Measurements from ENCODE around the gene NEK8. TPM values are rescaled to one million over a fixed set of nuclear protein-coding genes. Genes with fewer than 3 reads are reported as not detected.
A peak's percentile ranks its signal among the peaks of the same experiment; 100 is the strongest.

The NEK8 gene
- total and polyA plus RNA-seq, 9 of the 15 experiments (the other 6 are each of a cell fraction or from before 2014, with no cell fraction given) = 0.98 to 16.6 (median 4.6) TPM

DNA sequence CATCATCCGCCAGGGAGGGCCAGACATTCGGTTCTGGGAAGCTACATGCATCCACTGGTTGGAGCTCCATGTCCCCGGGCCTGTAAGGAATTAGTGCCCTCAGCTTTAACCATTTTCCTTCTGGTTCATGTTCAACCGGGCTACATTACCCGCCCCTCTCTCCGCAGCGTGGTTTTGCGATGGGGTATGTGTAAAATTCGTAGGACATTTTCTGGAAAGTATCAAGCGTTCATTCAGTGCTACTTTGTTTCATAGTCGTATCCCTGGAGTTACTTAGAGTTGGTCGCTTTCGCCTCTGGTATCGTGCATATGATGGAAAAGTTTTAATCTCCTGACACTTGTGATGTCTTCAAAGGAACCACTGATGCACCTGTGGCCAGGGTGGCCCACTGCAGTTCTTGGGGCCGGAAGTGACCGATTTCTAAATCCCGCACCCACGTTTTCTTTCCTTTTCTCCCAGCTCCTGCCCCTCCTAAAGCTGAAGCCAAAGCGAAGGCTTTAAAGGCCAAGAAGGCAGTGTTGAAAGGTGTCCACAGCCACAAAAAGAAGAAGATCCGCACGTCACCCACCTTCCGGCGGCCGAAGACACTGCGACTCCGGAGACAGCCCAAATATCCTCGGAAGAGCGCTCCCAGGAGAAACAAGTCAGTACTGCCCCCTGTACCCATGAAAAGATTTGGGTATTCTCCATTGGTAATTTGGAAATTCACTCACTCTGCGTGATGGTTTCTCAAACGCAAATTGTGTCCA lies 8.2 kb upstream of the NEK8 start:
- in situ Hi-C loops (cut with MboI) (no loop called here), intact Hi-C loops (cut with micrococcal nuclease) (loop anchor here (10.0 kb wide), 1 partner anchor 394 kb away; no protein-coding TSS in a partner anchor)
- H3K9ac ChIP-seq (ENCODE audit: insufficient read depth in 1 of 2, low read depth in 2 of 2, low read length in 2 of 2) = peak overlapping the region; percentile 97 to 100
- H3K36me3 ChIP-seq (ENCODE audit: control insufficient read depth, insufficient read depth, low read length) = peaks cover 54% of the 10 kb centered on the region
- FAIRE-seq (no peak), ATAC-seq (peak; percentile 6; the same call in 2 of the 3 replicates), DNase-seq (ENCODE audit: extremely low read depth in 1 of 4, low spot score in 3 of 4) (peak in 3 of 4 experiments; percentile 27 to 66 (median 30))
- 0 out of 5 replicates have a peak, but pooled peaks cover 0 to 6% of the 10 kb centered on the region in 2 experiments for H3K27me3 ChIP-seq (ENCODE audit: control insufficient read depth in 2 of 2, insufficient read depth in 2 of 2, low read length in 2 of 2)
- peaks cover 47% of the 10 kb centered on the region for H4K20me1 ChIP-seq (replicated peaks; ENCODE audit: control insufficient read depth, insufficient read depth, low read length)
- H3K79me2 ChIP-seq (ENCODE audit: control insufficient read depth, insufficient read depth, low read length) = peaks cover 66% of the 10 kb centered on the region
- H3K9me1 ChIP-seq (ENCODE audit: control insufficient read depth, insufficient read depth, low read length) = no peaks in the 10 kb centered on the region
- peak overlapping the region; percentile 75 for H3K4me3 ChIP-seq
- peak overlapping the region; percentile 95 for H3K27ac ChIP-seq (ENCODE audit: extremely low read depth, low read depth, low read length)
- H2AFZ ChIP-seq (ENCODE audit: low read depth, low read length) = no peak overlapping the region
- POLR2A ChIA-PET = interaction anchor here (0.6 to 11.1 kb wide), 25 partner anchors 8 to 459 kb away, joined by 3 to 367 read pairs (median 4); partner anchors contain the start of genes ALDOC, BLTP2, FAM222B and MYO18A
- peaks cover 46 to 47% of the 10 kb centered on the region in 2 experiments for H3K4me1 ChIP-seq (replicated peaks in 1 of 2; ENCODE audit: control insufficient read depth in 2 of 2, insufficient read depth in 2 of 2, low read length in 2 of 2)
- H3K9me3 ChIP-seq (replicated peaks; ENCODE audit: control insufficient read depth, insufficient read depth, low read depth, low read length) = no peaks in the 10 kb centered on the region
- under 1% methylated on average over 26 of the region's 30 CpGs for WGBS (ENCODE audit: insufficient coverage, low coverage, missing lambda C conversion rate)
- CTCF ChIA-PET (ENCODE audit: low intra/inter-chr PET ratio) = interaction anchor here (1.2 to 2.1 kb wide), 3 partner anchors 30 to 75 kb away, joined by 3 to 10 read pairs (median 5); no protein-coding TSS in a partner anchor
- BruUV-seq (replicated peaks) = TSS peak; percentile 76
- H3K4me2 ChIP-seq (ENCODE audit: insufficient read depth, low read length) = peak overlapping the region; percentile 96
- TF ChIP-seq ZNF3 (CRISPR knock-in tag; IDR thresholded peaks at IDR 0.05) (no peak), THAP12 (CRISPR knock-in tag; IDR thresholded peaks at IDR 0.05) (no peak), EWSR1 (IDR thresholded peaks at IDR 0.05; ENCODE audit: borderline replicate concordance, low read depth, partially characterized antibody) (no peak), ZNF12 (CRISPR knock-in tag; IDR thresholded peaks at IDR 0.05) (0 out of 2 replicates have a peak, but pooled peaks have one; percentile 17), DEAF1 (CRISPR knock-in tag; IDR thresholded peaks at IDR 0.05) (no peak), ZNF551 (CRISPR knock-in tag; IDR thresholded peaks at IDR 0.05) (no peak), FOXK2 (conservative IDR thresholded peaks at IDR 0.05 in 1 of 2, IDR thresholded peaks at IDR 0.05 in 1 of 2; ENCODE audit: low read depth in 2 of 2) (peak in 1 of 2 experiments; percentile 30; a peak in 1 of 4 replicates), AFF1 (IDR thresholded peaks at IDR 0.05; ENCODE audit: low read depth in 1 of 2, partially characterized antibody in 2 of 2) (peak in 1 of 2 experiments; percentile 7), SREBF2 (CRISPR knock-in tag; IDR thresholded peaks at IDR 0.05) (0 out of 2 replicates have a peak, but pooled peaks have one; percentile 7), ZNF77 (CRISPR knock-in tag; IDR thresholded peaks at IDR 0.05) (no peak)
- TF ChIP-seq, protein P1, sequence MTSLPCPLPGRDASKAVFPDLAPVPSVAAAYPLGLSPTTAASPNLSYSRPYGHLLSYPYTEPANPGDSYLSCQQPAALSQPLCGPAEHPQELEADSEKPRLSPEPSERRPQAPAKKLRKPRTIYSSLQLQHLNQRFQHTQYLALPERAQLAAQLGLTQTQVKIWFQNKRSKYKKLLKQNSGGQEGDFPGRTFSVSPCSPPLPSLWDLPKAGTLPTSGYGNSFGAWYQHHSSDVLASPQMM (CRISPR knock-in tag; IDR thresholded peaks at IDR 0.05) = no peak

Measured in K562 (cell line).